B cell (primary cell): Measurements from ENCODE around the gene STARD3. TPM values are rescaled to one million over a fixed set of nuclear protein-coding genes. Genes with fewer than 3 reads are reported as not detected.
A peak's percentile ranks its signal among the peaks of the same experiment; 100 is the strongest.

ENCODE experiments used
- ATAC-seq: fragments of 200-7000 bp; cut with Tn5 transposase; one replicate; pipeline ENCODE4 v1.10.0; 2021; ENCODE audit warnings: low read depth, mild to moderate bottlenecking, moderate number of reproducible peaks, moderate library complexity
- CTCF ChIA-PET: fragments of 350-600 bp; sonication (Branson Sonifier 250); formaldehyde crosslinking; loops from one replicate; lab custom pipeline; 2021; ENCODE audit warnings: antibody characterized with exemption, inconsistent platforms; lab: Charles Lee
- POLR2A ChIA-PET: fragments of 350-600 bp; sonication (Branson Sonifier 250); formaldehyde crosslinking; loops from one replicate; lab custom pipeline; 2021; ENCODE audit warnings: antibody characterized with exemption; lab: Charles Lee
- DNase-seq: peaks from one replicate; pipeline ENCODE4 v3.0.0; 2013
- H2AFZ ChIP-seq: 2 replicates; pipeline ENCODE4 v1.6.1; 2012; ENCODE audit warnings: mild to moderate bottlenecking, low read depth, low read length; ENCODE audit not compliant: insufficient read depth, poor library complexity, severe bottlenecking
- H3K27ac ChIP-seq, 2 donors: 1 replicate in 1 of 2; 2 replicates in 1 of 2; pipeline ENCODE4 v1.5.1; 2012 to 2013; ENCODE audit warnings: low read length in 2 of 2, mild to moderate bottlenecking in 2 of 2, moderate library complexity in 1 of 2
- H3K27me3 ChIP-seq, 4 experiments: fragments of 200-600 bp in 1 of 4; sonication (generic) in 1 of 4; replicated peaks in 1 of 4; 1 replicate in 2 of 4; 2 replicates in 2 of 4; pipeline versions ENCODE4 v1.6.1 to v1.7.0; 2013 to 2016; ENCODE audit warnings: low read length in 3 of 4, mild to moderate bottlenecking in 2 of 4, mixed read lengths in 1 of 4, moderate library complexity in 1 of 4; ENCODE audit not compliant: insufficient read depth in 4 of 4, control insufficient read depth in 3 of 4; ENCODE audit errors: control extremely low read depth in 1 of 4
- H3K36me3 ChIP-seq, 2 experiments: replicated peaks in 1 of 2; 1 replicate in 1 of 2; 2 replicates in 1 of 2; pipeline versions ENCODE4 v1.6.1 to v1.7.1; 2013; ENCODE audit warnings: low read length in 1 of 2; ENCODE audit not compliant: insufficient read depth in 2 of 2, control insufficient read depth in 1 of 2; ENCODE audit errors: control extremely low read depth in 1 of 2, extremely low read depth in 1 of 2
- H3K4me1 ChIP-seq, 2 donors: fragments of 200-600 bp in 1 of 2; sonication (generic) in 1 of 2; 1 replicate in 1 of 2; 2 replicates in 1 of 2; pipeline versions ENCODE4 v1.5.1 to v1.6.1; 2013 to 2017; ENCODE audit warnings: low read length in 2 of 2; ENCODE audit not compliant: control insufficient read depth in 2 of 2, insufficient read depth in 2 of 2
- H3K4me2 ChIP-seq: replicated peaks from 2 replicates; pipeline ENCODE3; 2012; ENCODE audit warnings: mild to moderate bottlenecking, low read depth, low read length; ENCODE audit not compliant: poor library complexity, severe bottlenecking
- H3K4me3 ChIP-seq, 5 experiments: fragments of 200-600 bp in 1 of 5; sonication (generic) in 1 of 5; 1 replicate in 3 of 5; 2 replicates in 2 of 5; pipeline versions ENCODE4 v1.5.1 to v1.7.0; 2011 to 2016; ENCODE audit warnings: low read length in 4 of 5, mild to moderate bottlenecking in 4 of 5, low read depth in 2 of 5, control low read depth in 1 of 5, moderate library complexity in 1 of 5; ENCODE audit not compliant: insufficient read depth in 1 of 5; ENCODE audit errors: control extremely low read depth in 1 of 5, extremely low read depth in 1 of 5
- H3K79me2 ChIP-seq: fragments of 200-600 bp; sonication (generic); one replicate; pipeline ENCODE4 v1.6.0; 2016; ENCODE audit warnings: low read length; ENCODE audit not compliant: control insufficient read depth, insufficient read depth
- H3K9ac ChIP-seq: fragments of 200-600 bp; sonication (generic); 2 replicates; pipeline ENCODE4 v1.6.1; 2017; ENCODE audit warnings: mild to moderate bottlenecking, low read length, moderate library complexity
- H3K9me3 ChIP-seq, 3 donors: one replicate each; pipeline versions ENCODE4 v1.6.1 to v1.7.1; 2013; ENCODE audit warnings: low read length in 2 of 3; ENCODE audit not compliant: control insufficient read depth in 2 of 3, insufficient read depth in 1 of 3; ENCODE audit errors: control extremely low read depth in 1 of 3
- H4K20me1 ChIP-seq: 2 replicates; pipeline ENCODE4 v1.6.0; 2012; ENCODE audit warnings: mild to moderate bottlenecking, low read length; ENCODE audit not compliant: insufficient read depth, control insufficient read depth, poor library complexity, severe bottlenecking
- H3K27ac Mint-ChIP-seq: one replicate; pipeline ENCODE4 v1.8.0; 2021; ENCODE audit warnings: mixed read lengths
- H3K27me3 Mint-ChIP-seq: one replicate; pipeline ENCODE4 v1.8.0; 2021; ENCODE audit warnings: mixed read lengths
- H3K4me1 Mint-ChIP-seq: one replicate; pipeline ENCODE4 v1.8.0; 2021; ENCODE audit warnings: mixed read lengths
- H3K4me3 Mint-ChIP-seq: one replicate; pipeline ENCODE4 v1.8.0; 2021; ENCODE audit warnings: mixed read lengths
- H3K9me3 Mint-ChIP-seq: one replicate; pipeline ENCODE4 v1.8.0; 2022; ENCODE audit warnings: mixed read lengths; ENCODE audit not compliant: insufficient read depth
- CTCF ChIP-seq: fragments of 200-600 bp; IDR thresholded peaks from one replicate; pipeline ENCODE4 v1.8.0; 2022; ENCODE audit warnings: antibody characterized with exemption, mild to moderate bottlenecking
- EZH2 ChIP-seq: IDR thresholded peaks from 2 replicates; pipeline ENCODE4 v1.6.1; 2012; ENCODE audit warnings: borderline replicate concordance, low read depth, mild to moderate bottlenecking, moderate library complexity, low read length; ENCODE audit not compliant: insufficient read depth, poor library complexity, severe bottlenecking
- WGBS: methylation state at CpG from one replicate; pipeline ENCODE4 v1.1.5; 2013; ENCODE audit warnings: missing lambda C conversion rate; ENCODE audit not compliant: insufficient coverage; 5-methylcytosine and 5-hydroxymethylcytosine counted together
- intact Hi-C: fragments of 100-400 bp; cut with micrococcal nuclease; formaldehyde crosslinking; loops from one replicate; pipeline ENCODE4 v1.10.0; 2022
- polyA plus RNA-seq: library from polyadenylated mRNA; depleted of rRNA; stranded (reverse); fragments of >200 nt; gene quantifications from 2 replicates; pipeline ENCODE4 v1.2.3, GENCODE V29; 2012
- total RNA-seq, 2 donors: library from RNA; stranded (reverse); fragments of 120-200 nt in 1 of 2; gene quantifications; 1 replicate in 1 of 2; 2 replicates in 1 of 2; pipeline versions ENCODE4 v1.2.3 to v1.2.4, GENCODE V29; 2013 to 2022

Gene STARD3
- total and polyA plus RNA-seq, 2 donors (not counting 1 experiment from before 2014, with no cell fraction given), result 93.1 to 231 TPM

DNA sequence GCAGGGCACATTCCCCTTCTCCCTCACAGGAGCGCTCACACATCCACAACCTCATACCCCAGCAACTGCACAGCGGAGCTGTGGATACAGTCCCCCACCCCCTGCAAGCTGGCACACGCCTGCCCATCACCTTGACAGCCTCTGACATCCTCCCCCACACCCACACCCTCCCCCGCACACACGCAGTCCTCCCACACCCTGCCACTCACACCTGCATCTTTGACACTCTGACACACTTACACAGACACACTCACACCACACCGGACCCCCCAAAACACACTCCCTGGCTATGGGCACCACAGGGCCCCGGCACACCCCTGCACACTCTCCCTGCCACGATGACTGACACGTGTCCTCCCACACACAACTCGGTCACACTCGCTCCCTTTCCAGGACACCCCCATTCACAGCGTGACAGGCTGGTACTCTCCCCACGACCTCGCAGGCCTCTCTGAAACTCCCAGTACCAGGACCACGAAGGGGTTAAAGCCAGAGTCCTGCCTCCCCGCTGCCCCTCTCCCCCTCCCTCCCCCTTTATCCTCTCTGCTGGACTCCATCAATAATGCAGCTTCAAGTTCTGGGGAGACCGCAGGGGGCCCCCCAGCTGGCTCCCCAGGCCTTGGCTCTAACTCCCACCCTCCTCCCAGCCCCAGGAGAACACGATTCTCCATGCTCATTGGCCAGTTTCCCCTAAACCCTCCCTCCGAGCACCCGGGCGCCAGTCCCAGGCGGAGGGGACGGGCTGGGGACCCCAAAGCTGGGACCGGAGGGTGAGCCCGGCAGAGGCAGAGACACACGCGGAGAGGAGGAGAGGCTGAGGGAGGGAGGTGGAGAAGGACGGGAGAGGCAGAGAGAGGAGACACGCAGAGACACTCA lies 10.5 kb upstream of the STARD3 start, which contains the start of gene PPP1R1B:
Gene PPP1R1B, plus strand, starts transcription at position 782 of the 876 bp plus-strand sequence. CDS start 441 bp downstream, outside the sequence.
- H3K9me3 ChIP-seq, result no peaks in the 10 kb centered on the region
- TF ChIP-seq CTCF, result no peak
- TF ChIP-seq EZH2, result no peak
- H3K4me3 ChIP-seq, result peak within 1 kb of the TSS in 4 of 5 experiments; percentile 28 to 37 (median 34)
- peaks cover 40% of the 10 kb centered on the region for H3K4me1 Mint-ChIP-seq
- intact Hi-C loops, result no loop called here
- H3K27ac ChIP-seq, result no peak within 1 kb of the TSS
- ChIA-PET POLR2A (interaction anchor here (0.5 to 0.9 kb wide), 2 partner anchors 64 to 71 kb away, joined by 5 read pairs; no protein-coding TSS in a partner anchor), CTCF (interaction anchor here (1.0 to 13.0 kb wide), 8 partner anchors 6 to 76 kb away, joined by 3 to 262 read pairs (median 34); partner anchors contain the start of genes PNMT, STARD3 and TCAP)
- H3K36me3 ChIP-seq, result no peaks in the 10 kb centered on the region
- ATAC-seq, result no peak
- H4K20me1 ChIP-seq, result no peaks in the 10 kb centered on the region
- no peak for DNase-seq
- WGBS, result 31% methylated on average over 23 of the region's 29 CpGs
- peaks cover 24% of the 10 kb centered on the region for H3K27me3 Mint-ChIP-seq
- H3K27ac Mint-ChIP-seq, result peak within 1 kb of the TSS; percentile 32
- H3K9me3 Mint-ChIP-seq, result no peaks in the 10 kb centered on the region
- H3K4me3 Mint-ChIP-seq, result peak within 1 kb of the TSS; percentile 68
- peaks cover 33 to 39% of the 10 kb centered on the region in 2 donors for H3K4me1 ChIP-seq
- H3K9ac ChIP-seq, result peak within 1 kb of the TSS; percentile 41
- H3K4me2 ChIP-seq, result peak within 1 kb of the TSS; percentile 86
- H3K27me3 ChIP-seq, result peaks cover 0 to 60% (median 17%) of the 10 kb centered on the region in 4 experiments
- H2AFZ ChIP-seq, result peak within 1 kb of the TSS; percentile 65
- H3K79me2 ChIP-seq, result peaks cover 7% of the 10 kb centered on the region
